ENCODE data around the gene IQCE.

DNA sequence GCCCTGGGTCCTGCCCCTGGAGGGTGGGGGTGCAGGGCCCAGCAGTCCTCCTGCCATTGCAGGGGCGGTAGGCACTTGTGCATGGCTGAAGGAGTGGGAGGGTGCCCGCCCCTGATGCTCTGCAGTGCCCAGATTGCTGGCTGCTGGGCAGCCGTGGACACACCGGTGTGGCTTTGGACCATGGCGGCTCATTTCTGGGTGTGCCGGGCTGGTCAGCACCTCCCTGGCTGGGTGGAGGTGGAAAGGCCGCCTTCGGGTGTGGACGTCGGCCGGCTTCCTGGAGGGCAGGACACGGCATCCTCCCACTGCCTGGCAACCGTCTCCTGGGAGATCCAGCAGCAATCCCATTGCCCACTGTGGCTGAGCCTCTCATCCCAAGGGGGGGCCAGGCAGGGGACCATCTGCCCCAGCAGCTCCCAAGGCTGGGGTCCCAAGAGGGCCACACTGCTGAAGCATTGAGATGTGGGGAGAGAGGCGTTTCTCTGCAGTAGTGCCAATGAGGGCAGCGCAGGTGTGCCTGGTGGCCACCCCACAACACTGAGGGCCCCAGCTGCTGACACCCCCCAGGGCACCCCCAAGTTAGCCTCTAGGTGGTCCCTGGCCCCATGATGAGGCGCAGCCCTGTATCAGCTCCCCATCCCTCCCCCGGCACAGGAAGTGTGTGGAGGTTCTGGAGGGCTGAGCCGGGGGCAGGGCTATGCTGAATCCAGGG, 85.9 kb downstream of the IQCE start:
- TF ChIP-seq CTCF (IDR thresholded peaks at IDR 0.05; ENCODE audit: poor library complexity) (no peak), EZH2 (IDR thresholded peaks at IDR 0.05; ENCODE audit: borderline replicate concordance) (no peak)
